Nephron (organoid): ENCODE results near the gene TEX2.
"Not testable (repeated sequence)": the region's sequence is repeated elsewhere in the genome, so short reads cannot be mapped to it uniquely, and the experiment has no call there.

ENCODE experiments used
- H3K27ac Mint-ChIP-seq, 3 experiments: 2 replicates each; pipeline ENCODE4 v1.8.0; 2020; ENCODE audit warnings: mixed read lengths in 3 of 3, mild to moderate bottlenecking in 2 of 3, moderate library complexity in 1 of 3
- H3K27me3 Mint-ChIP-seq: 2 replicates; pipeline ENCODE4 v1.8.0; 2021; ENCODE audit warnings: low read depth, mild to moderate bottlenecking, moderate library complexity, mixed read lengths
- H3K36me3 Mint-ChIP-seq: 2 replicates; pipeline ENCODE4 v1.8.0; 2020; ENCODE audit warnings: low read depth, mixed read lengths
- H3K4me1 Mint-ChIP-seq: 2 replicates; pipeline ENCODE4 v1.8.0; 2020; ENCODE audit warnings: mixed read lengths
- H3K4me3 Mint-ChIP-seq, 3 experiments: 2 replicates each; pipeline ENCODE4 v1.8.0; 2020; ENCODE audit warnings: mild to moderate bottlenecking in 3 of 3, mixed read lengths in 3 of 3, moderate library complexity in 2 of 3
- H3K9me3 Mint-ChIP-seq: 2 replicates; pipeline ENCODE4 v1.8.0; 2020; ENCODE audit warnings: mixed read lengths
- CTCF ChIP-seq, 3 experiments: fragments of 200-600 bp; sonication (generic); IDR thresholded peaks; one replicate each; pipeline ENCODE4 v1.5.0; 2021; ENCODE audit warnings: antibody characterized with exemption in 3 of 3; ENCODE audit not compliant: unreplicated experiment in 3 of 3

The TEX2 gene

GRCh38 chr17:64183815-64184214 is 79.2 kb downstream of the TEX2 start:
- H3K36me3 Mint-ChIP-seq: peaks cover 38% of the 10 kb centered on the region
- H3K4me1 Mint-ChIP-seq: peaks cover 37% of the 10 kb centered on the region
- no peak overlapping the region for H3K4me3 Mint-ChIP-seq
- H3K27me3 Mint-ChIP-seq: no peaks in the 10 kb centered on the region
- H3K9me3 Mint-ChIP-seq: no peaks in the 10 kb centered on the region
- H3K27ac Mint-ChIP-seq: no peak overlapping the region
- no peak for TF ChIP-seq CTCF (IDR thresholded peaks at IDR 0.05; ENCODE audit: unreplicated experiment in 3 of 3)

GRCh38 chr17:64182325-64183012 is 80.6 kb downstream of the TEX2 start:
- Mint-ChIP-seq H3K4me1 (peaks cover 40% of the 10 kb centered on the region), H3K27ac (no peak overlapping the region), H3K9me3 (no peaks in the 10 kb centered on the region), H3K27me3 (peaks cover 4% of the 10 kb centered on the region), H3K4me3 (no peak overlapping the region), H3K36me3 (peaks cover 38% of the 10 kb centered on the region)
- TF ChIP-seq CTCF (IDR thresholded peaks at IDR 0.05; ENCODE audit: unreplicated experiment in 3 of 3): no peak

- Mint-ChIP-seq H3K9me3 (no peaks in the 10 kb centered on the region), H3K27me3 (peaks cover 4% of the 10 kb centered on the region), H3K36me3 (peaks cover 34% of the 10 kb centered on the region), H3K27ac (peak overlapping the region; percentile 55 to 91 (median 81)), H3K4me3 (peak overlapping the region in 1 of 3 experiments; percentile 9), H3K4me1 (peaks cover 39% of the 10 kb centered on the region)
- no peak for TF ChIP-seq CTCF (IDR thresholded peaks at IDR 0.05; ENCODE audit: unreplicated experiment in 3 of 3)
These were observed 82.7 kb downstream of the TEX2 start for GRCh38 chr17:64180089-64181073.

GRCh38 chr17:64179024-64179423 is 84.0 kb downstream of the TEX2 start:
- peaks cover 51% of the 10 kb centered on the region for H3K4me1 Mint-ChIP-seq
- not testable (repeated sequence) for H3K27me3 Mint-ChIP-seq, H3K9me3 Mint-ChIP-seq, H3K4me3 Mint-ChIP-seq
- H3K36me3 Mint-ChIP-seq: peaks cover 41% of the 10 kb centered on the region
- H3K27ac Mint-ChIP-seq: peak overlapping the region in 1 of 3 experiments; percentile 91

- peaks cover 4% of the 10 kb centered on the region for H3K27me3 Mint-ChIP-seq
- peak overlapping the region in 2 of 3 experiments; percentile 5 to 54 for H3K4me3 Mint-ChIP-seq
- peaks cover 51% of the 10 kb centered on the region for H3K4me1 Mint-ChIP-seq
- H3K27ac Mint-ChIP-seq: peak overlapping the region; percentile 89 to 91 (median 91)
- H3K36me3 Mint-ChIP-seq: peaks cover 45% of the 10 kb centered on the region
- H3K9me3 Mint-ChIP-seq: no peaks in the 10 kb centered on the region
- TF ChIP-seq CTCF (IDR thresholded peaks at IDR 0.05; ENCODE audit: unreplicated experiment in 3 of 3): no peak
These were observed 84.8 kb downstream of the TEX2 start for GRCh38 chr17:64178011-64178825.
